ENCODE data around the gene CDX1.

CDX1 gene

GRCh38 chr5:150219861-150220260 is 53.3 kb downstream of the CDX1 start:
- no peak for TF ChIP-seq CTCF (IDR thresholded peaks at IDR 0.05; ENCODE audit: insufficient read depth, missing control alignments)
- no peak for FAIRE-seq
- DNase-seq (ENCODE audit: insufficient read length, low spot score): no peak

DNA sequence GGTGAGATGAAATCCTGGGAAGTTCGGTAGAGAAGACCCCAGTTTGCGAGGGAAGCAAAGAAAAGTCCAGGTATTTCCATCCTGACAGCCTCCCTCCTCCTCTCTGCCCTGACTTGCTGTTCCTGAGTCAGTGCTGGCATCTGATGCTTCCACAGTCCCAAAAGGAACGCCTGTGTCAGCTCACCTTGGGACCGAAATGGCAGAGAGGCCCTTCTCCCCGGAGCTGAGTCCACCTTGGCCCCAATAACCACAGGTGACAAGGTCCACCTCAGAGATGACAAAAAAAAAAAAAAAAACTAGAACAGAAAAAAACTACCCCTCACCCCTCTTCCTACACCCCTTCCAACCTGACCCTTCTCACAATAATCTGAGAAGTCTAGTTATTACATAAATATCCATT is 54.9 kb downstream of the CDX1 start:
- FAIRE-seq (no peak), DNase-seq (ENCODE audit: insufficient read length, low spot score) (no peak)
- TF ChIP-seq CTCF (IDR thresholded peaks at IDR 0.05; ENCODE audit: insufficient read depth, missing control alignments): no peak

DNA sequence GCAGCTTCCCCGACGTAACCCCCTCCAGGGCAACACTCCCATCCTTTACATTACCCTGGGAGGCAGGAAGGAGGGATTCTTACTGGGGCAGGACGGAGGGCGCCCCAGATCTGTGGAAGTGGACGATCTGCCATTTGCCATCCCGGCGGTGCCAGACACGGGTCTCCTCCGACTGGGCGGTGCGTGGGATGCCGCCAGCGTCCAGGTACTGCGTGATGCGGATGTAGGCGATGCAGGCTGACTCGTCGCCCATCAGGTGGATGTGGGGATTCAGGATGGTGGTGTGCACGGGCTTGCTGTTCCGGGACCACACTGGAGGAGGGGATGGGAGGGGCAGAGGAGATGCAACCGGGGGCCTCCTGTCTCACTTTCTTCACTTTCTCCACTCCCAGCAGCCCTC is 56.3 kb downstream of the CDX1 start:
- no peak for FAIRE-seq
- TF ChIP-seq CTCF (IDR thresholded peaks at IDR 0.05; ENCODE audit: insufficient read depth, missing control alignments): no peak
- no peak for DNase-seq (ENCODE audit: insufficient read length, low spot score)

DNA sequence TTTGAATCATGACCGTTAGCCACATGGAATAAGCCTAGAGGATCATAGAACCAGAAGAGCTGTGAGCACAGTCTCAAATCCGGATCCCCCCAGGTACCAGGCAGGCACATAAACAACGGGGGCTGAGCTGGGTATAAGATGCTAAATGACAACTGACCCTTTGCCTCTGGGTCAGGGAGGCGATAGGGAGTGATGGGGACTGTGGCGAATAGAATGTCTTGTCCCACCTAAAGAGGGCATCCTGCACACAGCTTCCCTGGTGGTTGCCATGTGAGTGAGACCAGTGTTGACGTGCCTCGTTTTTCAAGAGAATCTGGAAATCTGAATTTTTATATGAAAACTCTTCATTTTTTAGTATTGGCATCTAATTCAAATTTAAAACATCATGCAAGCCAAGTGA is 56.9 kb downstream of the CDX1 start:
- FAIRE-seq (no peak), DNase-seq (ENCODE audit: insufficient read length, low spot score) (no peak)
- no peak for TF ChIP-seq CTCF (IDR thresholded peaks at IDR 0.05; ENCODE audit: insufficient read depth, missing control alignments)

DNA sequence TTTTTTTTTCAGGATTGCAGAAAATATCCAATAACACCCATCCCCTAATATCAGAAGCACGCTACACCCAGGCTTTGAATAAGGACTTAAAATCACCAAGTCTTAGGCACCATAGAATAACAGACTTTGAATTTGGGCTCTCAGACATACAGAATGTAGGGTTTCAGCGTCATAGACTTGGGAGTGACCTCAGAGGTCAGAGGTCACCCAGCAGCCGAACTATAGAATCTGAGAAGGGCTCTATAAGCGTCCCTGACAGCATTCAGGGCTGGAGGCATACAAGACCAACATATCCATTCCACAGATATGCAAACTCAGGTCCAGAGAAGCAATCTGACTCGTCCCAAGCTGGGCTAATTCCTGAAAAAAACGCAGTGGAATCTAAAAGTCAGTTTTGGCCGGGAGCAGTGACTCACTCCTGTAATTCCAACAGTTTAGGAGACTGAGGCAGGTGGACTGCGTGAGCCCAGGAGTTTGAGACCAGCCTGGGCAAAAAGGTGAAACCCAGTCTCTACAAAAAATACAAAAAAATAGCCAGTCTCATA is 58.0 kb downstream of the CDX1 start:
- TF ChIP-seq CTCF (IDR thresholded peaks at IDR 0.05; ENCODE audit: insufficient read depth, missing control alignments): no peak
- DNase-seq (ENCODE audit: insufficient read length, low spot score) (no peak), FAIRE-seq (no peak)

- FAIRE-seq: no peak
Measured at GRCh38 chr5:150227036-150227435, 60.5 kb downstream of the CDX1 start.

More at GRCh38 chr5:150227036-150227435, 60.5 kb downstream of the CDX1 start:
- DNase-seq (ENCODE audit: insufficient read length, low spot score): no peak
- no peak for TF ChIP-seq CTCF (IDR thresholded peaks at IDR 0.05; ENCODE audit: insufficient read depth, missing control alignments)

Data from D721Med (cell line).